GM23248 (cell line): ENCODE measurements around the gene ZBED1.

Experiments used
- EZH2 ChIP-seq: fragments of 200-600 bp; sonication (generic); IDR thresholded peaks from 2 replicates; pipeline ENCODE4 v1.6.1; 2018; ENCODE audit warnings: antibody characterized with exemption, mild to moderate bottlenecking; ENCODE audit not compliant: insufficient read depth, poor library complexity, severe bottlenecking
- EZH2phosphoT487 ChIP-seq: fragments of 200-600 bp; sonication (generic); IDR thresholded peaks from 2 replicates; pipeline ENCODE4 v1.6.1; 2018; ENCODE audit warnings: antibody characterized with exemption, moderate library complexity, mild to moderate bottlenecking, low read depth; ENCODE audit not compliant: insufficient read depth

DNA sequence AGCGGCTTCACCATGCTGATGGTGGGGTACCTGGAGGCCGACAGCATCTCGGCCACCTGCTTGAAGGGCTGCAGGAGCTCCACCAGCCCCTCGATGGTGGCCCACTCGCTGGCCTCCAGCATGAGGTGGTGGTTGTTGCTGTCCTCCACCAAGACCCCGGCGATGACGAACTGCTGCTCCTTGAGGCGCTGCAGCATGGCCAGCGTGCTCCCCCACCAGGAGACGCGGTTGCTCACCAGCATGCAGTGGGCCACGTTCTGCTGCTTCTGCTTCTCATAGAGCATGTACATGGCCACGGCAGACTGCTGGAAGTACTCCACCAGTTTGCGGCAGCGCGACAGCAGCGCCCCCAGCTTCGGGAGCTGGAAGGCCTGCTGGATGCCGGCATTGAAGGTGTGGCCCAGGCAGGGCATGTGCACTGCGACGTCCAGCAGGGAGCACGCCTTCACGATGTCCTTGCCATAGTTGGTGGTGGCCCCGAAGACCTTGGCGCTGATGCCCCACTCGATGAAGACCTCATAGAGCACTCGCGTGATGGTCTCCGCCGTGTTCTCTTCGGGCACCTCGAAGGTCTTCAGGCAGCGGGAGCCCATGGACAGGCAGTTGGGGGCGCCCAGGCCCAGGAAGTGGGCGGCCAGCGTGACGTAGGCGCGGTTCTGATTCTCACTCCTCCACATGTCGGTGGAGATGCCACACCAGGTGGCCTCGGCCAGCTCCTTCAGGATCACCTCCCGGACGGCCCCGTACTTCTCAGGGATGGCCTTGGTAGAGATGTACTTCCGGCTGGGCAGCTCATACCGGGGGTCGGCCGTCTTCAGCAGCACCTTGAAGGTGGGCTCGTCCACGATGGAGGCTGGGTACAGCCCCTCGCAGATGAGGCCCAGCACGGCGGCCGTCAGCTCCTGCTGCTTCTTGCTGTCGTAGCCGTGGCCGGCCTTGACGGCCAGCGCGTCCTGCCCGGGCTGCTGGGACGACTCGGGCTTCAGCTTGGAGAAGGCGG, 11.0 kb downstream of the ZBED1 start:
- TF ChIP-seq EZH2 (no peak), EZH2phosphoT487 (no peak)
